ENCODE results near the gene SSNA1. TPM values are rescaled to one million over a fixed set of nuclear protein-coding genes. Genes with fewer than 3 reads are reported as not detected.

Gene SSNA1
- total RNA-seq, 4 donors from 2014 or later: 58.2 to 99.5 (median 76.7) TPM

DNA sequence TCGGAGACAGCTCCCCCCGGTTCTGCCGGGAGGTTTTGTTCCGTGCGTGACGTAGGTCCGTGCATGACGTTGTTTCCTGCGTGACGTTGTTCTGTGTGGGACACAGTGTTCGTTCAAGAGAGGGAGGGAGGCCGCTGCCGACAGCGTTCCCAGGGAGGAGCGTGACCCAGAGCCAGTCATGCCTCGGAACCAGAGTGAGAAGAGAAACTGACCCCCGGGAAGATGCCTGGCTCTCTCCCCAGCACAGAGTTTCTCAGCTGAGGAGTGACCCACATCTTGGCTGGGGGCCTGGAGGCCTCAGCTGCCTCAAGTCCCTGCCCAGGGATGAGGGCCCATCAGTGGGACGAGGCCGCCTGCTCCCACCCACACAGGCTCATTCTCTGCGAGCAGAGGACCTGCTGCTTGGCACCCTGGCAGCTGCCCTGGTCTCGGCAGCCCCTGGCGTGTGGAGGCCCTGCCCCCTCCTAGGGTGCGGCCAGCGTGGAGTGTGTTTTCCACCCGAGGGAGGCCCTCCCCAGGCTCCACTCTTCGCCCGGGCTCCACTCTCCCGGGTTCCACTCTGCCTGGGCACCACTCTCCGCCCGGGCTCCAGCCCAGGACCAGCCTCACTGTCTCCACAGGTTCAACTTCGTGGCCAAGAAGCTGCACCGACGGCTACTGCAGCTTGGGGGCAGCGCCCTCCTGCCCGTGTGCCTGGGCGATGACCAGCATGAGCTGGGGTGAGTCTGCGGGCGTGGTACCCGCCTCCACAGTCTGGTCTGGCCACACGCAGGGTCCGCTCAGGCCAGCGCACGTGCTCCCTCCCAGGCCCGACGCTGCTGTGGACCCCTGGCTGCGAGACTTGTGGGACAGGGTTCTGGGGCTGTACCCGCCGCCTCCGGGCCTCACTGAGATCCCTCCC, 24.9 kb downstream of the SSNA1 start:
- TF ChIP-seq POLR2A (IDR thresholded peaks at IDR 0.05; ENCODE audit: low read depth) (no peak), POLR2AphosphoS5 (IDR thresholded peaks at IDR 0.05) (no peak), EP300 (IDR thresholded peaks at IDR 0.05) (no peak)
- TF ChIP-seq, protein P1, sequence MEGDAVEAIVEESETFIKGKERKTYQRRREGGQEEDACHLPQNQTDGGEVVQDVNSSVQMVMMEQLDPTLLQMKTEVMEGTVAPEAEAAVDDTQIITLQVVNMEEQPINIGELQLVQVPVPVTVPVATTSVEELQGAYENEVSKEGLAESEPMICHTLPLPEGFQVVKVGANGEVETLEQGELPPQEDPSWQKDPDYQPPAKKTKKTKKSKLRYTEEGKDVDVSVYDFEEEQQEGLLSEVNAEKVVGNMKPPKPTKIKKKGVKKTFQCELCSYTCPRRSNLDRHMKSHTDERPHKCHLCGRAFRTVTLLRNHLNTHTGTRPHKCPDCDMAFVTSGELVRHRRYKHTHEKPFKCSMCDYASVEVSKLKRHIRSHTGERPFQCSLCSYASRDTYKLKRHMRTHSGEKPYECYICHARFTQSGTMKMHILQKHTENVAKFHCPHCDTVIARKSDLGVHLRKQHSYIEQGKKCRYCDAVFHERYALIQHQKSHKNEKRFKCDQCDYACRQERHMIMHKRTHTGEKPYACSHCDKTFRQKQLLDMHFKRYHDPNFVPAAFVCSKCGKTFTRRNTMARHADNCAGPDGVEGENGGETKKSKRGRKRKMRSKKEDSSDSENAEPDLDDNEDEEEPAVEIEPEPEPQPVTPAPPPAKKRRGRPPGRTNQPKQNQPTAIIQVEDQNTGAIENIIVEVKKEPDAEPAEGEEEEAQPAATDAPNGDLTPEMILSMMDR (IDR thresholded peaks at IDR 0.05): no peak
- DNase-seq (ENCODE audit: extremely low spot score): no peak
- WGBS: 92% methylated on average over 26 of the region's 49 CpGs
- Histone ChIP-seq H3K27ac (replicated peaks in 1 of 4) (no peak overlapping the region), H3K9me3 (no peaks in the 10 kb centered on the region), H3K4me3 (no peak overlapping the region), H3K27me3 (no peaks in the 10 kb centered on the region), H3K36me3 (peaks cover 0 to 57% (median 15%) of the 10 kb centered on the region in 4 donors), H3K4me1 (peaks cover 4 to 19% (median 10%) of the 10 kb centered on the region in 4 donors)
- intact Hi-C loops (cut with DNase I): no loop called here

DNA sequence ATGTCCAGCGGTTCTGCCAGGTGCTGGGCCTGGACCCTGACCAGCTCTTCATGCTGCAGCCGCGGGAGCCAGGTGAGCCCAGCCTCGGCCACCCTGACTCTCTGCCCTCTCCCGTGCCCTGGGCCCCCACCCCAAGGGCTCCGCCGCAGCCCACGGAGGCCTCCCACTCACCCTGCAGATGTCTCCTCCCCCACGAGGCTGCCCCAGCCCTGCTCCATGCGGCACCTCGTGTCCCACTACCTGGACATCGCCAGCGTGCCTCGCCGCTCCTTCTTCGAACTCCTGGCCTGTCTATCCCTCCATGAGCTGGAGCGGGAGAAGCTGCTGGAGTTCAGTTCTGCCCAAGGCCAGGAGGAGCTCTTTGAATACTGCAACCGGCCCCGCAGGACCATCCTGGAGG, 26.1 kb downstream of the SSNA1 start:
- Histone ChIP-seq H3K27me3 (no peaks in the 10 kb centered on the region), H3K36me3 (peaks cover 0 to 44% (median 15%) of the 10 kb centered on the region in 4 donors), H3K9me3 (no peaks in the 10 kb centered on the region), H3K4me3 (no peak overlapping the region), H3K4me1 (peaks cover 4 to 20% (median 13%) of the 10 kb centered on the region in 4 donors), H3K27ac (replicated peaks in 1 of 4) (no peak overlapping the region)
- no peak for DNase-seq (ENCODE audit: extremely low spot score)
- 93% methylated on average over 19 of the region's 19 CpGs for WGBS
- TF ChIP-seq POLR2AphosphoS5 (IDR thresholded peaks at IDR 0.05) (no peak), EP300 (IDR thresholded peaks at IDR 0.05) (no peak)
- TF ChIP-seq, protein P1 (IDR thresholded peaks at IDR 0.05): no peak
- intact Hi-C loops (cut with DNase I): no loop called here

DNA sequence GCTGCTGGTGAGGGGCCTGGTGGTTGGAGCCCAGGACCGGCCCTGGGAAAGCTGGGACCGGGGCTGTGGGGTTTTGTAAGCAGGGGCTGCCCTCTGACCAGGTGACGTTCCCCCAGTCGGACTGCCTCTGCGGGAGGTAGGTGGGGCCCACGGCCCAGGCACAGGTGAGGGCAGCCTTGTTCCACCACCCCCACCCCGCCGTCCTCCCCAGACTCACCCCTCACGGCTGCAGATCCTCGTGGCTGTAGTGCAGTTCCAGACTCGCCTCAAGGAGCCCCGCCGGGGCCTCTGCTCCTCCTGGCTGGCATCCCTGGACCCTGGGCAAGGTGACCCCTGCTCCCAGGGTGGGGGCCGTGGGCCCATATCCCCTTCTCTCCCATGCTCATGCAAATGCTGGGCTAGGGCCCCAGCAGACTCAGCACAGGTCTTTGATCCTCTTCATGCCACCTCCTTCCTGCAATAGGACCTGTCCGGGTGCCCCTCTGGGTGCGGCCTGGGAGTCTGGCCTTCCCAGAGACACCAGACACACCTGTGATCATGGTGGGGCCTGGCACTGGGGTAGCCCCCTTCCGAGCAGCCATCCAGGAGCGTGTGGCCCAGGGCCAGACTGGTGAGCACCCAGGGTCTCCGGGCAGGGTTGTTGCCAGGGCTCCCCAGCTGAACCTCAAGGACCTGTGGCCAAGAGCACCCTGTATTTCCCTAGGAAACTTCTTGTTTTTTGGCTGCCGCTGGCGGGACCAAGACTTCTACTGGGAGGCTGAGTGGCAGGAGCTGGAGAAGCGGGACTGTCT, 26.9 kb downstream of the SSNA1 start:
- no peak overlapping the region for H3K27ac ChIP-seq (replicated peaks in 1 of 4)
- intact Hi-C loops (cut with DNase I): no loop called here
- peaks cover 4 to 20% (median 13%) of the 10 kb centered on the region in 4 donors for H3K4me1 ChIP-seq
- no peaks in the 10 kb centered on the region for H3K9me3 ChIP-seq
- no peak overlapping the region for H3K4me3 ChIP-seq
- TF ChIP-seq EP300 (IDR thresholded peaks at IDR 0.05): no peak
- TF ChIP-seq, protein P1 (IDR thresholded peaks at IDR 0.05): no peak
- no peak for TF ChIP-seq POLR2A (IDR thresholded peaks at IDR 0.05; ENCODE audit: low read depth)
- no peak for TF ChIP-seq POLR2AphosphoS5 (IDR thresholded peaks at IDR 0.05)
- H3K36me3 ChIP-seq: peaks cover 0 to 37% (median 13%) of the 10 kb centered on the region in 4 donors
- 88% methylated on average over 13 of the region's 22 CpGs for WGBS
- no peaks in the 10 kb centered on the region for H3K27me3 ChIP-seq
- DNase-seq (ENCODE audit: extremely low spot score): no peak

DNA sequence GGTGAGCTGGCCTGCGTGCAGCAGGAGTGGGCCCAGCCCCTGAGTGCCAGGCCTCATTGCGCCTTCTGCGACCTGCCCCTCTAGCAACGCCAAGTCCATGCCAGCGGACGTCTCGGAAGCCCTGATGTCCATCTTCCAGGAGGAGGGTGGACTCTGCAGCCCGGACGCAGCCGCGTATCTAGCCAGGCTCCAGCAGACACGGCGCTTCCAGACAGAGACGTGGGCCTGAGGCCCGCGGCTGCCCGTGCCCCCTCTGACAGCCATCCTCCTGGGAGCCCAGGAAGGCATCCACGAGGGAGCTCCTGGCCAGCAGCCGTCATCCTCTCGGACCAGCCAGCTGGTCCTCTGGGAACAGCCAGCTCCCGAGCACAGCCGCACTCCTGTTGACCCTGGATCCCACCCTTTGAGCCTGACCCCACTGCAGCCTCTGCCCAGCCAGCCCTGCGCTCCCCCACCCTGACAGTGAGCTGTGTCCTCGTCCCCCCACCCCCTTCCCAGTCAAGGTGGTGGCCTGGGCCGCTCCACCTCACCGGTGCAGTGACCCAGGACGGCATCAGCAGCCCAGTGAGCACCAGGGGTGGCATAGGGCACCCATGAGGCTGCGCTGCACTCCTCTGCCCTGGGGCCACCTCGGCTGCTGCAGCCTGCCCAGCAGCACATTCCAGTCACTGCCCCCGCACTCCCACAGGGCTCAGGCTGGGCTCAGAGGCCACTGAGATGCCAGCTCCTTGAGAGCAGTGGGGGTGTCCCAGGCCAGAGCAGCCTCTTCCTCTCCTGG, 27.9 kb downstream of the SSNA1 start:
- H3K27ac ChIP-seq (replicated peaks in 1 of 4): no peak overlapping the region
- H3K27me3 ChIP-seq: no peaks in the 10 kb centered on the region
- TF ChIP-seq POLR2A (IDR thresholded peaks at IDR 0.05; ENCODE audit: low read depth) (no peak), POLR2AphosphoS5 (IDR thresholded peaks at IDR 0.05) (no peak), EP300 (IDR thresholded peaks at IDR 0.05) (no peak)
- TF ChIP-seq, protein P1 (IDR thresholded peaks at IDR 0.05): no peak
- WGBS: 90% methylated on average over 4 of the region's 30 CpGs
- DNase-seq (ENCODE audit: extremely low spot score): no peak
- peaks cover 0 to 27% (median 13%) of the 10 kb centered on the region in 4 donors for H3K36me3 ChIP-seq
- intact Hi-C loops (cut with DNase I): no loop called here
- peaks cover 9 to 30% (median 17%) of the 10 kb centered on the region in 4 donors for H3K4me1 ChIP-seq
- no peaks in the 10 kb centered on the region for H3K9me3 ChIP-seq
- no peak overlapping the region for H3K4me3 ChIP-seq
